HuH-7.5 (cell line): ENCODE data around the gene ZFP90.
"Not testable (repeated sequence)": the region's sequence is repeated elsewhere in the genome, so short reads cannot be mapped to it uniquely, and the experiment has no call there.

Source experiments
- DNase-seq: peaks from one replicate; pipeline ENCODE4 v3.0.0; 2011; ENCODE audit warnings: low spot score

The ZFP90 gene

DNA sequence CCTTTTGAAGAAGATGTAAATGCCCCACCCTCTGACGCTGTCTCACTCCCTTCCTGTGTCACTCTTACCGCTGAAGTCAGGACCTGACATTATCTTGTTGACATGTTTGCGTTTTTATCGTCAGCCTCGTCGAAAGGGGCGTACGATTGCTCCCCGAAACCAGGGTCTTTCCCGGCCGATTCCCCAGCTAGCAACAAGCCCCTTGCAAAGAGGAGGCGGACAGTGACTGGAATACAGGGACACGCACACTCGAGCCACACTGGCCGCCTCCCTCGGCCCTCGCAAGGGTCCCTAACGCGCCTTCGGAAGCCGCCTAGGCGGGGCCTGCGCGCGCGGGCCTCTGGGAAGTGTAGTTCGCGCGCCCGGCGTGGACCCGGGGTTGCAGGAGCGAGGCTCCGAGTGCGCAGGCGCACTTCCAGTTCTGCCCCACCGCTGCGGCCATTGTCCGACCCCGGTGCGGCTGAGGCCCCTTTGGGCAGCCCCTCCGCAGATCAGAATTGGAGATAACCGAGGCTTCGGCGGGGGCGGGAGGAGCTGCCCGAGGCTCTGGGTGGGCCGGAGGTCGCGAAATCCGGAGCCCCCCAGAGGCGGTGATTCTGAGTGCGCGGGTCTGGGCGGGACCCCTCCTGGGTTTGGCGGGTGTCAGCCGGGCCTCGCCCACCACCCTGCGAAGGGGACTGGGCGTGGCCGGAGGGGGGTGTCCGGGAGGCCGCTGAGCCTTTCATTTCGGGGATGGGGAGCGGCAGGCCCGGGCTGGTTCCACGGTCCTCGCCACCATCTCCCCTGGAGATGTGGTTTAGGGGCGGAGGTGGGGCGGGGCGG lies at the start of gene ZFP90:
TSS of gene ZFP90 (plus strand) at position 412 of the 822 bp plus-strand sequence. CDS start 502 bp downstream, outside the sequence.
- peak; percentile 97 for DNase-seq

DNA sequence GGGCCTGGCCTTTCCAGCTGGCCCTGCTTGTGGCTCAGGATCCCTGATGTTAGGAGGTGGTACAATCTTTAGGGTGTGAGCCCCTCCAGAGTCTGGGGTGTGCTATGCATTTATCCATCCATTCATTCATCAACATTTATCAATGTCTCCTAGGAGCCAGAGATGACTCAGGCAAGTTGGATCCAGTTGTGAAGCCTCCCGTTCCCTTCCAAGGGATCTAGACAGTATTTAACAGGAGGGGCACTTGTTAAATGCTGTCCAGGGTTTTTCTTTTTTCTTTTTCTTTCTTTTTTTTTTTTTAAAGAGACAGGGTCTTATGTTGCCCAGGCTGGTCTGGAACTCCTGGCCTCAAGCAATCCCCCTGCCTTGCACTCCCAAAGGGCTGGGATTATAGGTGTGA lies 48.7 kb upstream of the ZFP90 start:
- no peak for DNase-seq

GRCh38 chr16:68490829-68491575 lies 48.1 kb upstream of the ZFP90 start:
- no peak for DNase-seq

GRCh38 chr16:68491576-68491950 lies 47.5 kb upstream of the ZFP90 start:
- DNase-seq: no peak

DNA sequence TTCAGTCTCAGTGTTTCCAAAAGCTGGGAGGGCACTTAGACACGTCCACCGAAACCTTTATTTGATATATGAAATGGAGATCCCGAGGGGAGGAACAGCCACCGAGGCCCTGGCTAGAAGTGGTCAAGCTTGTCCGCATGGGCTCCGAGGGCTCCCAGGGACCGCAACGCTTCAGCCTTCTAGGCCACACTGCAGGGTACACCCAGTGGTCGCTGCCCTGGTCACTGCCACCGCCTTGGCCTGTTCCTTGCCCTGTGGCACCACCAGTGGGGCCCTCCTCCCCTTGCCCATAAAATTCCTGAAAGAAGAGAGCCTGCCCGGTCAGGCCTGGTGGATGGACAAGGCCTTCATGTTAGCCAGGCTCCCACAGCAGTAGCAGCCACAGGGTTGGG lies 46.9 kb upstream of the ZFP90 start:
- DNase-seq: no peak

DNA sequence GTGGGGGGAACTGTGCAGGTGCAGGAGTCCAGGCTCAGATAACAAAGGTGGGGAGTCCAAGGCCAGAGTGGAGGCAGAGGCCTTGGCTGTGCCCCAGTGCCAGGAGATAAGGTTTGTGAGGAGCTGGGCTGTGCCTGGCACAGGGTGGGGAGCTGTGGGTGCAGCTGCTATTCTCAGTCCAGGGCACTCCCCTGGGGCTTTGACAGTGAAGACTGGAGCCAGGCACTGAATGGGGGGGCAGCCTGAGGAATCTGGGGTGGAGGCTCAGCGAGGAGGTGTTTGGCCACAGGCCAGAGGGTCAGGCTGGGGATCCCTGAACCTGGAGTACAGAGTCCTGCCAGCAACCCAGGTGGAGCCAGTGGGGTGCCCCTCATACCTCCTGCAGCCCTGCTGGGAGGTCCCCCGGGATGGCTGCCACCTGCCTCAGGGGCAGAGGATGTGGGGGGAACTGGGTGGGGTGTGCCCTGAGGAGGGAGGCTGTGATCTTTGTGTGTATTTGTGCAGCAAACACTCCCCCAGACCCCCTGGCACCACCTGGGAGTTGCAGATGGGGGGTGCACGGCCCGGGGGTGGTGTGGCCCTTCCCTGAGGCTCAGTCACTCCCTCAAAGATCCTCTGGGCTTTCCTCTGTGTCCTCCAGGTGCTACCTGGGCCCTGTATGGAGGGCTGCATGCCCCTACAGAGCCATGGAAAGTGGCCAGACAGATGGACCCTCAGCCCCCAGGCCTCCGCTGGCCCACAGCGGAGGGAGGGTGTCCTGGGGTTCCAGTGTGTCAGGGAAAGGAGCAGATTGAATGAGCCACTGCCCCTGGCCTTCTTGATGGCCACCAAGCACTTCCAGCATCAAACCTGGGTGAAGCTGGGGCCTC lies 46.3 kb upstream of the ZFP90 start:
- no peak for DNase-seq

GRCh38 chr16:68493412-68494070 lies 45.5 kb upstream of the ZFP90 start:
- no peak for DNase-seq

- not testable (repeated sequence) for DNase-seq
These were observed 44.8 kb upstream of the ZFP90 start for GRCh38 chr16:68494261-68494660.

- no peak for DNase-seq
These were observed 42.4 kb upstream of the ZFP90 start for GRCh38 chr16:68496689-68497088.

GRCh38 chr16:68499006-68499405 lies 40.1 kb upstream of the ZFP90 start:
- no peak for DNase-seq

GRCh38 chr16:68503334-68503733 lies 35.8 kb upstream of the ZFP90 start:
- DNase-seq: no peak

DNA sequence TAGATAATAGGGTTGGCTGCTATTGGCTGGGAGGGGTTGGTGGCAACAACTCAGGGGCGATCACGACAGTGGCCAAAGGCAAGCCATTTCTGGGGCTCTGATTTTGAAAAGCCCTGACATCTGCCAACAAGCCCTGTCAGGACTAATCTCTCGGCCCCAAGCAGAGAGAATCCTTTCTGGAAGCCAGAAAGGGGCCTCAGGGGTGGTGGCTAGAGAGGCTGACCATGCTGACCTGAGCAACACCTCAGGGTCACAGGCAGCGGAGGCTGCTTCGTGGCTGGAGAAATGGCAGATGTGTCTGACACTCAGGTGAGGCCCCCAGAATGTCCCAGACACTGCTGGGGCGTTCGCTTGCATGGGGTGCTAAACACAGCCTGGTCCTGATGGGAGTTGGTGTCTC lies 35.0 kb upstream of the ZFP90 start:
- no peak for DNase-seq

DNA sequence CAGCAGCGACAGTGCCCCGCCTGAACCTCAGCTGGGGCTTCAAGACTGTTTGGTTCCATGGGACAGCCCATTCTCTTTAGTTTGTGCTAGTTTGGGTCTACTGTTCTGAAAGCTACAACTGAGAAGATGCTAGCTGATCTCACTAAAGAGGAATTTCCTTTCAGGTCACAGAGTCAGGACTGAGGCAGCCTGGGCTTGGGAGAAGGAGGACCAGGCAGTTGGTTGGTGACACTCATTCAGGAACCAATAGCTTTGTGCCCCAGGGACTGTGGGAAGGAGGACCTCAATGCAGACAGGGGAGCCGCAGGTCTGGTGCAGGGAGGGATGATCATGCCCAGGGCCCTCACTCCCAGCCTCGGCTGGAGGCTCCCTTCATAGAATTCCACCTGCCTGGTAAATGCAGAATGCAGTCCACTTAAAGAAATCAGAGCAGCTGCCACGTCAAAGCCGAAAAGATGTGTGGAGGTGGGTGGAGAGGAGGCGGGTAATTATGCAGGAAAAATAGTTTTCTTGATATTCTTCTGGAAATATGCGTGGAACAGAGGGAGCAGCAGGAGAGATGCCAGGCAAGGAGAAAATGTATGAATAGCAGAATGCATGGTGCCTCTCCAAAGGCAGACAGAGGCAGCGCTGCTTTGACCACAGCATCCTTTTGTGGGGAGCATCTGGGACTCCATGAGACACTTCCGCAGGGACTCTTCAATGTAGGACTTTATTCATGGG lies 32.6 kb upstream of the ZFP90 start:
- DNase-seq: no peak

GRCh38 chr16:68508013-68508412 lies 31.1 kb upstream of the ZFP90 start:
- no peak for DNase-seq

DNA sequence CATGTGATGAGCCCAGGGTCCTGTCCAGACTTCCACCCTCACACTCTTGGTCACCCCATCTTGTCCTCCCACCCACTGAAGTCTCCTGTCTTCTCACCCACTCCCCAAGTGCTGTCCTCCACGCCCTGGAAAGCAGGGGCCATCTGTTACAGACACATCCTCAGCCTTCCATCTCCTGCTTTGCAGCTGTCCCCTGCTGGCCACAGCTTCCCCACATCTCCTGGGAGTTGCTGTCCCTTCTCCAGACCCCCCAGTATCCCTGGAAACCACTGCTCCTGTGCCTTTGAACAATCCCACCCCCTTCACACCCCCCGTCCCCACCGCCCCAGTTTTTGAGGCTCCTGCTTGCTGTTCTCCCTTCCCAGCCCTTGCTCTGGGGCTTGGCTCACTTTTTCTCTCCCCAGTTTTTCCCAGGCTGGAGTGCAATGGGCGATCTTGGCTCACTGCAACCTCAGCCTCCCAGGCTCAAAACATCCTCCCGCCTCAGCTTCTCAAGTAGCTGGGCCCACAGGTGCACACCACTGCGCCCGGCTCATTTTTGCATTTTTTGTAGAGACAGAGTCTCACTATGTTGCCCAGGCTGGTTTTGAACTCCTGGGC lies 30.4 kb upstream of the ZFP90 start:
- no peak for DNase-seq

- no peak for DNase-seq
These were observed 29.7 kb upstream of the ZFP90 start for GRCh38 chr16:68509381-68509780.

DNA sequence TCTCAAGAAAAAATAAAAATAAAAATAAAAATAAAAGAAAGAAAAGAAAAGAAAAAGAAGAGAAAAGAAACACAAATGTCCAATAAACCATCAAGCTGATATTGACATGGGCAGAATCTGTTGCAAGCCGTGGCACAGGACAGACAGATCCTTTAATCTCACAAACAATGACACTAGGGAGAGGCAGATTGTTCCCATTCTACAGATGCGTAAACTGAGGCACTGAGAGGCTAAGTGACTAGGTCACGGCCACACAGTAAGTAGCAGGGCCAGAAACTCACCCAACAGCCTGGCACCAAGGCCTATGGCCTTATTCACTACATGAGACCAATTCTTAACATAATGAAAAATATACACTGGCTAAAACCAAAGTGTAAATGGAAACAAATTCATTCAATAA lies 28.3 kb upstream of the ZFP90 start:
- DNase-seq: no peak

- no peak for DNase-seq
These were observed 26.9 kb upstream of the ZFP90 start for GRCh38 chr16:68512183-68512582.

- DNase-seq: no peak
These were observed 26.3 kb upstream of the ZFP90 start for GRCh38 chr16:68512742-68513141.

DNA sequence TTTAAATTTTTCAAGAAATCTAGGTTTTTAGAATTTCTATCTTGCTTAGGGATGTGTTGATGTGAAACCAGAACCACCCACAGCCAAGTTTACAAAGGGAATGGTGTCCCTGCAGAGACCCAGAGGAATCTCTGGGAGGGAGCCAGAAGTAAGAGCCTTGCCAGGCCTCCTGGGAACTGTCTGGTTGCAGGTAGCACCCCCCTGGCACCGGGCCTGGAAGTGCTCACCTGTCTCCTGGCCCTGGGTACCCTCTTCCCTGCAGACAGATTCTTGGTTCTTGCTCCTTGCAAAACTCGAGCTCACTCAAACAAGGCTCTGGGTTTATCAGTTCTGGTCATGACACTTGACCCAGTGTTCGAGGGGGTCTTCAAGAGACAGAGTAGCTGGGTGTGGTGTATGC lies 24.6 kb upstream of the ZFP90 start:
- no peak for DNase-seq

- no peak for DNase-seq
These were observed 21.4 kb upstream of the ZFP90 start for GRCh38 chr16:68517606-68518166.
